HepG2 (cell line): ENCODE data around the gene C9orf40. TPM values are rescaled to one million over a fixed set of nuclear protein-coding genes. Genes with fewer than 3 reads are reported as not detected.

Source experiments
- AHR ChIP-seq: IDR thresholded peaks from 2 replicates; pipeline ENCODE4 v1.6.1; 2018; ENCODE audit warnings: missing genetic modification reagents, missing compliant biosample characterization
- ELF4 ChIP-seq: sonication (generic); formaldehyde crosslinking; IDR thresholded peaks from 2 replicates; pipeline ENCODE4 v1.5.0; 2020; ENCODE audit warnings: missing genetic modification reagents, mild to moderate bottlenecking, moderate library complexity, borderline replicate concordance
- HDAC1 ChIP-seq: sonication (generic); formaldehyde crosslinking; IDR thresholded peaks from 2 replicates; pipeline ENCODE4 v1.5.1; 2020; ENCODE audit warnings: mild to moderate bottlenecking, missing genetic modification reagents
- HDAC6 ChIP-seq: fragments of 200-600 bp; sonication (generic); IDR thresholded peaks from 2 replicates; pipeline ENCODE4 v1.7.0; 2017; ENCODE audit warnings: mild to moderate bottlenecking, antibody characterized with exemption, low read length, low read depth
- MAFF ChIP-seq: IDR thresholded peaks from 2 replicates; pipeline ENCODE4 v1.6.1; 2011; ENCODE audit warnings: low read depth, low read length, improper control_type of control experiment
- MEIS2 ChIP-seq: sonication (generic); formaldehyde crosslinking; IDR thresholded peaks from 2 replicates; pipeline ENCODE4 v1.9.0; 2021; ENCODE audit warnings: mild to moderate bottlenecking, missing genetic modification reagents
- MYC ChIP-seq: sonication (generic); formaldehyde crosslinking; IDR thresholded peaks from 2 replicates; pipeline ENCODE4 v1.9.0; 2021; ENCODE audit warnings: missing genetic modification reagents, borderline replicate concordance
- NCOA2 ChIP-seq: sonication (generic); formaldehyde crosslinking; IDR thresholded peaks from 2 replicates; pipeline ENCODE4 v1.8.0; 2022; ENCODE audit warnings: inconsistent platforms
- NFRKB ChIP-seq: fragments of 450-650 bp; IDR thresholded peaks from 2 replicates; pipeline ENCODE4 v1.6.1; 2017
- RCOR2 ChIP-seq: IDR thresholded peaks from 2 replicates; pipeline ENCODE4 v1.6.1; 2016; ENCODE audit warnings: missing biosample characterization, missing genetic modification reagents
- SMAD9 ChIP-seq: sonication (generic); formaldehyde crosslinking; IDR thresholded peaks from 2 replicates; pipeline ENCODE4 v1.5.1; 2020; ENCODE audit warnings: mild to moderate bottlenecking, missing genetic modification reagents
- SOX5 ChIP-seq: IDR thresholded peaks from 2 replicates; pipeline ENCODE4 v1.6.1; 2016; ENCODE audit warnings: borderline replicate concordance
- SUZ12 ChIP-seq: fragments of 150-350 bp; IDR thresholded peaks from 2 replicates; pipeline ENCODE4 v1.6.1; 2014; ENCODE audit warnings: low read depth, low read length
- TFDP1 ChIP-seq: IDR thresholded peaks from 2 replicates; pipeline ENCODE4 v1.6.1; 2016; ENCODE audit warnings: missing compliant biosample characterization, missing genetic modification reagents, borderline replicate concordance
- TRIM22 ChIP-seq: fragments of 450-650 bp; IDR thresholded peaks from 2 replicates; pipeline ENCODE4 v1.6.1; 2017
- ZFP41 ChIP-seq: sonication (generic); formaldehyde crosslinking; IDR thresholded peaks from 2 replicates; pipeline ENCODE4 v1.4.0; 2020; ENCODE audit warnings: mild to moderate bottlenecking, missing genetic modification reagents, borderline replicate concordance
- ZMAT5 ChIP-seq: sonication (generic); formaldehyde crosslinking; IDR thresholded peaks from 2 replicates; pipeline ENCODE4 v1.5.0; 2020; ENCODE audit warnings: mild to moderate bottlenecking, low read depth, missing genetic modification reagents, borderline replicate concordance
- ZNF230 ChIP-seq: sonication (generic); formaldehyde crosslinking; IDR thresholded peaks from 2 replicates; pipeline ENCODE4 v1.4.0; 2020; ENCODE audit warnings: mild to moderate bottlenecking, missing genetic modification reagents
- polyA plus RNA-seq, 8 experiments: library from polyadenylated mRNA; depleted of rRNA in 3 of 8; stranded (reverse) in 7 of 8; unstranded in 1 of 8; fragments of >200 nt; fragmentation: Illumina TruSeq in 4 of 8; extraction: Trizol in 4 of 8; gene quantifications; 2 replicates each; pipeline versions ENCODE4 v1.2.1 to v1.2.3, GENCODE V29; 2011 to 2016; ENCODE audit warnings: low read depth in 4 of 8, missing spikeins in 1 of 8, mixed read lengths in 1 of 8; ENCODE audit not compliant: insufficient read depth in 1 of 8
- total RNA-seq, 5 experiments: library from RNA; depleted of rRNA; stranded (reverse); fragments of >200 nt; fragmentation: Illumina TruSeq; extraction: Trizol; gene quantifications; 2 replicates each; pipeline ENCODE4 v1.2.3, GENCODE V29; 2016; ENCODE audit warnings: low read depth in 1 of 5
- TF ChIP-seq, protein P1 (sequence below): IDR thresholded peaks from 2 replicates; pipeline ENCODE4 v1.6.1; 2012; ENCODE audit warnings: inconsistent platforms
- TF ChIP-seq, protein P2 (sequence below): sonication (generic); formaldehyde crosslinking; IDR thresholded peaks from 2 replicates; pipeline ENCODE4 v1.8.0; 2023; ENCODE audit warnings: mild to moderate bottlenecking, missing genetic modification reagents
- TF ChIP-seq, protein P3 (sequence below): sonication (generic); formaldehyde crosslinking; IDR thresholded peaks from 2 replicates; pipeline ENCODE4 v1.8.0; 2022; ENCODE audit warnings: missing genetic modification reagents, mild to moderate bottlenecking, moderate library complexity, borderline replicate concordance
- TF ChIP-seq, protein P4 (sequence below): IDR thresholded peaks from 2 replicates; pipeline ENCODE4 v1.6.1; 2018; ENCODE audit warnings: missing genetic modification reagents, mild to moderate bottlenecking, missing compliant biosample characterization

Gene C9orf40
- total and polyA plus RNA-seq, 2 of the 13 experiments (the other 11 are each of a cell fraction or from before 2014, with no cell fraction given) = 3.0 to 13.5 TPM

DNA sequence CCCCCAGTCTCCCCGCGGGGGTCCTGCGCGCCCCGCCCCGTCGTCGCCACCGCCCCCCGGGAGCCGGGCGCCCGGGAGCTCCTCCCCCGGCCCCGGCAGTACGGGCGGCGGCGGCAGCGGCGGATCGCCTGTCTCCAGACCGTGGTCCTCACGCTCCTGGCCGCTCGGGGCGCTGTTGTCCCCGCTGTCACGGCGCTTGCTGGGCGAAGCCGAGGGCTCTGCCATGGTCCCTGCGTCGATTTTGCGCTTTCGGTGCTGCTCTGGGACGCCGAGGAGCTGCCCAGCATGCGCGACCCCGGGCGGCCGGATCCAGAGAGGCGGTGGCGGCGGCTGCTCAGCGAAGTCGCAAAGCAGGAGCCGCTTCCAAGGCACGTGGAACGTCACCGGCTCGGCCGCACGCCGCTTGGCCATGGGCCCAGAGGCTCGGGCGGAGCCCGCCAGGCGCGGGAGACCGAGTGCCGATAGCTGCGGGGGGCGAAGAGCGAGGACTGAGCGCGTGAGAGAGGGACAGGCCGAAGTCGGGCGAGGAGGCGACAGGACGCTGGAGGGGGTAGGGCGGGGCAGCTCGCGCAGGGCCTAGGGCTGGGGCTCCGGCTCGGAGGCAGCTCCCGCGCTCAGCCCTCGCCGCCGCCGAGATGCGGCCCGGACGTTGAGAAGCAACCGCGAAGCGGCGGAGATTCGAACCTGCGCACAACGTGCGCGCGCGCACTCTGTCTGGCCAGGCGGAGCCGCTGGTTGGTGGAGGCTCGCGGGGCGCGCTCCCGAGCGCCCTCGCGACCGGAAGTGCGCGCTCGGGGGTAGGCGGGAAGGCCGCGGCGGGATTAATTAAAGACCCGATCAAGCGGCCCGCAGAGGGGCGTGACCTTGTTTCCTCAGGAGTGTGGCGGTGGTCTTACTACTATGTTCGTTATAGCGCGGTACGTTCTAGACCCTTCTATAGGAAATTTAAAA lies at the start of gene C9orf40 (continued):
- TF ChIP-seq TRIM22 (no peak), SOX5 (CRISPR knock-in tag) (no peak), MAFF (no peak), MYC (CRISPR knock-in tag) (peak; percentile 85), SUZ12 (no peak), TFDP1 (CRISPR knock-in tag) (peak; percentile 93), HDAC1 (CRISPR knock-in tag) (peak; percentile 70), HDAC6 (no peak), NFRKB (no peak), NCOA2 (CRISPR knock-in tag) (no peak; the same call in 1 of the 2 replicates), ZFP41 (CRISPR knock-in tag) (no peak), ZMAT5 (no peak), RCOR2 (no peak), ELF4 (CRISPR knock-in tag) (no peak; the same call in 1 of the 2 replicates), SMAD9 (CRISPR knock-in tag) (no peak; the same call in 1 of the 2 replicates), MEIS2 (CRISPR knock-in tag) (peak; percentile 85; the same call in 1 of the 2 replicates), ZNF230 (CRISPR knock-in tag) (peak; percentile 90; the same call in 1 of the 2 replicates), AHR (CRISPR knock-in tag) (peak; percentile 57; the same call in 1 of the 2 replicates)
- TF ChIP-seq, protein P1, sequence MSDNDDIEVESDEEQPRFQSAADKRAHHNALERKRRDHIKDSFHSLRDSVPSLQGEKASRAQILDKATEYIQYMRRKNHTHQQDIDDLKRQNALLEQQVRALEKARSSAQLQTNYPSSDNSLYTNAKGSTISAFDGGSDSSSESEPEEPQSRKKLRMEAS = peak; percentile 84
- TF ChIP-seq, protein P2, sequence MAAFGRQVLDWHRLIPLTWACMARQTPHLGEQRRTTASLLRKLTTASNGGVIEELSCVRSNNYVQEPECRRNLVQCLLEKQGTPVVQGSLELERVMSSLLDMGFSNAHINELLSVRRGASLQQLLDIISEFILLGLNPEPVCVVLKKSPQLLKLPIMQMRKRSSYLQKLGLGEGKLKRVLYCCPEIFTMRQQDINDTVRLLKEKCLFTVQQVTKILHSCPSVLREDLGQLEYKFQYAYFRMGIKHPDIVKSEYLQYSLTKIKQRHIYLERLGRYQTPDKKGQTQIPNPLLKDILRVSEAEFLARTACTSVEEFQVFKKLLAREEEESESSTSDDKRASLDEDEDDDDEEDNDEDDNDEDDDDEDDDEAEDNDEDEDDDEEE (CRISPR knock-in tag) = peak; percentile 96
- TF ChIP-seq, protein P3, sequence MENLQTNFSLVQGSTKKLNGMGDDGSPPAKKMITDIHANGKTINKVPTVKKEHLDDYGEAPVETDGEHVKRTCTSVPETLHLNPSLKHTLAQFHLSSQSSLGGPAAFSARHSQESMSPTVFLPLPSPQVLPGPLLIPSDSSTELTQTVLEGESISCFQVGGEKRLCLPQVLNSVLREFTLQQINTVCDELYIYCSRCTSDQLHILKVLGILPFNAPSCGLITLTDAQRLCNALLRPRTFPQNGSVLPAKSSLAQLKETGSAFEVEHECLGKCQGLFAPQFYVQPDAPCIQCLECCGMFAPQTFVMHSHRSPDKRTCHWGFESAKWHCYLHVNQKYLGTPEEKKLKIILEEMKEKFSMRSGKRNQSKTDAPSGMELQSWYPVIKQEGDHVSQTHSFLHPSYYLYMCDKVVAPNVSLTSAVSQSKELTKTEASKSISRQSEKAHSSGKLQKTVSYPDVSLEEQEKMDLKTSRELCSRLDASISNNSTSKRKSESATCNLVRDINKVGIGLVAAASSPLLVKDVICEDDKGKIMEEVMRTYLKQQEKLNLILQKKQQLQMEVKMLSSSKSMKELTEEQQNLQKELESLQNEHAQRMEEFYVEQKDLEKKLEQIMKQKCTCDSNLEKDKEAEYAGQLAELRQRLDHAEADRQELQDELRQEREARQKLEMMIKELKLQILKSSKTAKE (CRISPR knock-in tag) = peak; percentile 67; the same call in 1 of the 2 replicates
- TF ChIP-seq, protein P4, sequence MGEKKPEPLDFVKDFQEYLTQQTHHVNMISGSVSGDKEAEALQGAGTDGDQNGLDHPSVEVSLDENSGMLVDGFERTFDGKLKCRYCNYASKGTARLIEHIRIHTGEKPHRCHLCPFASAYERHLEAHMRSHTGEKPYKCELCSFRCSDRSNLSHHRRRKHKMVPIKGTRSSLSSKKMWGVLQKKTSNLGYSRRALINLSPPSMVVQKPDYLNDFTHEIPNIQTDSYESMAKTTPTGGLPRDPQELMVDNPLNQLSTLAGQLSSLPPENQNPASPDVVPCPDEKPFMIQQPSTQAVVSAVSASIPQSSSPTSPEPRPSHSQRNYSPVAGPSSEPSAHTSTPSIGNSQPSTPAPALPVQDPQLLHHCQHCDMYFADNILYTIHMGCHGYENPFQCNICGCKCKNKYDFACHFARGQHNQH (CRISPR knock-in tag) = peak; percentile 67; the same call in 1 of the 2 replicates
